GM12878 (cell line): ENCODE measurements around the gene ARAF. TPM values are rescaled to one million over a fixed set of nuclear protein-coding genes. Genes with fewer than 3 reads are reported as not detected.

Source experiments
- ATAC-seq: fragments of 200-7000 bp; cut with Tn5 transposase; 3 replicates; pipeline ENCODE4 v1.9.1; 2020; ENCODE audit warnings: mild to moderate bottlenecking, moderate library complexity
- BruUV-seq: library from RNA; stranded (reverse); fragments of 400-500 nt; replicated peaks from 2 replicates; lab custom pipeline; 2021; lab: Mats Ljungman, UMichigan
- CTCF ChIA-PET: fragments of 300-600 bp; sonication (Branson Sonifier 250); formaldehyde crosslinking; extraction: SDS; loops from one replicate; lab custom pipeline; 2021; ENCODE audit warnings: inconsistent platforms; lab: Yijun Ruan, JAX
- POLR2A ChIA-PET: fragments of 350-600 bp; formaldehyde crosslinking; extraction: SDS; loops from one replicate; lab custom pipeline; 2021; ENCODE audit warnings: inconsistent platforms; lab: Charles Lee
- RAD21 ChIA-PET: fragments of 300-600 bp; sonication (Branson Sonifier 250); formaldehyde crosslinking; loops from one replicate; lab custom pipeline; 2023; ENCODE audit warnings: antibody characterized with exemption; ENCODE audit not compliant: unreplicated experiment; lab: Charles Lee
- SMC1A ChIA-PET: fragments of 300-600 bp; sonication (Branson Sonifier 250); formaldehyde crosslinking; loops from one replicate; lab custom pipeline; 2023; ENCODE audit not compliant: unreplicated experiment, uncharacterized antibody; lab: Charles Lee
- DNase-seq: peaks from one replicate; pipeline ENCODE4 v3.0.0-alpha.2; 2011; ENCODE audit warnings: low read depth, low spot score
- FAIRE-seq: peaks from 3 replicates; lab custom pipeline; 2011; peaks lifted over from hg19 to GRCh38; lab: Jason Lieb, UNC
- H2AFZ ChIP-seq: 2 replicates; pipeline ENCODE4 v1.6.0; 2011; ENCODE audit warnings: low read depth, low read length, control low read depth; ENCODE audit not compliant: control insufficient read depth
- H3K27ac ChIP-seq: 2 replicates; pipeline ENCODE4 v1.5.1; 2011; ENCODE audit warnings: control low read depth; ENCODE audit not compliant: control insufficient read depth, insufficient read depth
- H3K27me3 ChIP-seq, 2 experiments: replicated peaks in 1 of 2; 2 replicates each; pipeline versions ENCODE4 v1.6.0 to v1.6.1; 2011; ENCODE audit warnings: low read length in 1 of 2; ENCODE audit not compliant: control insufficient read depth in 2 of 2, insufficient read depth in 2 of 2
- H3K36me3 ChIP-seq, 2 experiments: 2 replicates each; pipeline ENCODE4 v1.5.1; 2011; ENCODE audit warnings: low read length in 1 of 2; ENCODE audit not compliant: control insufficient read depth in 2 of 2, insufficient read depth in 2 of 2
- H3K4me1 ChIP-seq: 2 replicates; pipeline ENCODE4 v1.6.1; 2011; ENCODE audit warnings: mild to moderate bottlenecking, low read length, moderate library complexity, mixed read lengths; ENCODE audit not compliant: control insufficient read depth, insufficient read depth
- H3K4me2 ChIP-seq: 2 replicates; pipeline ENCODE4 v1.6.0; 2011; ENCODE audit warnings: control low read depth; ENCODE audit not compliant: control insufficient read depth, insufficient read depth
- H3K4me3 ChIP-seq: fragments of 200-600 bp; sonication (generic); 2 replicates; pipeline ENCODE4 v1.5.1; 2016
- H3K79me2 ChIP-seq: 2 replicates; pipeline ENCODE4 v1.6.0; 2011; ENCODE audit warnings: low read length; ENCODE audit not compliant: control insufficient read depth, insufficient read depth
- H3K9ac ChIP-seq: 2 replicates; pipeline ENCODE4 v1.8.0; 2011; ENCODE audit warnings: low read length, control low read depth, mixed read lengths; ENCODE audit not compliant: control insufficient read depth, insufficient read depth
- H3K9me3 ChIP-seq: replicated peaks from 3 replicates; pipeline ENCODE4 v1.5.1; 2011; ENCODE audit warnings: mild to moderate bottlenecking, low read length; ENCODE audit not compliant: control insufficient read depth, insufficient read depth
- H4K20me1 ChIP-seq: 2 replicates; pipeline ENCODE4 v1.6.0; 2011; ENCODE audit not compliant: control insufficient read depth, insufficient read depth
- BCL11A ChIP-seq: IDR thresholded peaks from 2 replicates; pipeline ENCODE4 v1.6.1; 2011; ENCODE audit warnings: low read depth, low read length
- CEBPB ChIP-seq, 2 experiments: fragments of 150-350 bp in 1 of 2; IDR thresholded peaks; 2 replicates each; pipeline ENCODE4 v1.6.1; 2012 to 2014; ENCODE audit warnings: low read depth in 2 of 2, low read length in 2 of 2, borderline replicate concordance in 1 of 2, inconsistent platforms in 1 of 2
- CREB1 ChIP-seq: IDR thresholded peaks from 2 replicates; pipeline ENCODE4 v1.6.1; 2012; ENCODE audit warnings: low read depth, mild to moderate bottlenecking, inconsistent platforms
- HDAC2 ChIP-seq: fragments of 200-600 bp; sonication (generic); IDR thresholded peaks from 2 replicates; pipeline ENCODE4 v1.6.1; 2017
- JUNB ChIP-seq: IDR thresholded peaks from 2 replicates; pipeline ENCODE4 v1.6.1; 2016; ENCODE audit warnings: antibody characterized with exemption, mild to moderate bottlenecking
- MXI1 ChIP-seq: fragments of 150-350 bp; IDR thresholded peaks from 2 replicates; pipeline ENCODE4 v1.6.1; 2011; ENCODE audit warnings: low read depth, mild to moderate bottlenecking, inconsistent platforms, low read length, improper control_type of control experiment
- PRDM15 ChIP-seq: fragments of 450-650 bp; formaldehyde crosslinking; IDR thresholded peaks from 2 replicates; pipeline ENCODE4 v1.4.0; 2020; ENCODE audit warnings: mild to moderate bottlenecking, moderate library complexity
- SPI1 ChIP-seq: IDR thresholded peaks from 2 replicates; pipeline ENCODE4 v1.6.1; 2011; ENCODE audit warnings: low read depth, mild to moderate bottlenecking, low read length, moderate library complexity, borderline replicate concordance; ENCODE audit not compliant: insufficient read depth
- STAT3 ChIP-seq: IDR thresholded peaks from 2 replicates; pipeline ENCODE4 v1.6.1; 2011; ENCODE audit warnings: low read depth, low read length, improper control_type of control experiment
- ZNF687 ChIP-seq: fragments of 450-650 bp; IDR thresholded peaks from 2 replicates; pipeline ENCODE4 v1.6.1; 2017; ENCODE audit warnings: mild to moderate bottlenecking, moderate library complexity
- WGBS: methylation state at CpG from one replicate; pipeline ENCODE4 v1.1.6; 2016; ENCODE audit warnings: low lambda C conversion rate; ENCODE audit not compliant: insufficient replicate concordance, insufficient coverage; ENCODE audit errors: missing lambda C conversion rate; 5-methylcytosine and 5-hydroxymethylcytosine counted together
- in situ Hi-C: fragments of 300-500 bp; cut with MboI; formaldehyde crosslinking; loops from 9 replicates; pipeline ENCODE4 v1.14.3; 2018; ENCODE audit warnings: mixed read lengths
- intact Hi-C: fragments of 100-400 bp; cut with micrococcal nuclease; formaldehyde crosslinking; loops from one replicate; pipeline ENCODE4 v1.14.2; 2022; ENCODE audit not compliant: unreplicated experiment
- polyA plus RNA-seq, 11 experiments: library from polyadenylated mRNA; depleted of rRNA in 4 of 11; unstranded in 6 of 11; stranded (reverse) in 5 of 11; fragments of >200 nt; fragmentation: Nextera tagmentation in 4 of 11; fragmentation: Illumina TruSeq in 1 of 11; extraction: Ambion mirVana in 4 of 11; extraction: Trizol in 1 of 11; gene quantifications; 1 replicate in 1 of 11; 2 replicates in 10 of 11; pipeline versions ENCODE4 v1.2.1 to v1.2.3, GENCODE V29; 2011 to 2016; ENCODE audit warnings: inconsistent platforms in 2 of 11, missing spikeins in 2 of 11, low read depth in 1 of 11
- total RNA-seq, 4 experiments: library from RNA; depleted of rRNA in 3 of 4; stranded (reverse); fragments of >200 nt in 3 of 4; fragmentation: Illumina TruSeq in 1 of 4; extraction: Trizol in 1 of 4; gene quantifications; 2 replicates each; pipeline versions ENCODE4 v1.2.1 to v1.2.3, GENCODE V29; 2013 to 2021
- TF ChIP-seq, protein P1 (sequence below): fragments of 150-350 bp; IDR thresholded peaks from 2 replicates; pipeline ENCODE4 v1.6.1; 2016; ENCODE audit warnings: low read depth, low read length

ARAF gene
- total and polyA plus RNA-seq, 10 of the 15 experiments (the other 5 are each of a cell fraction or from before 2014, with no cell fraction given): 5.0 to 79.2 (median 39.1) TPM

GRCh38 chrX:47578692-47579091, 17.7 kb downstream of the ARAF start (continued):
- no peak for TF ChIP-seq PRDM15
- no peak for TF ChIP-seq STAT3

DNA sequence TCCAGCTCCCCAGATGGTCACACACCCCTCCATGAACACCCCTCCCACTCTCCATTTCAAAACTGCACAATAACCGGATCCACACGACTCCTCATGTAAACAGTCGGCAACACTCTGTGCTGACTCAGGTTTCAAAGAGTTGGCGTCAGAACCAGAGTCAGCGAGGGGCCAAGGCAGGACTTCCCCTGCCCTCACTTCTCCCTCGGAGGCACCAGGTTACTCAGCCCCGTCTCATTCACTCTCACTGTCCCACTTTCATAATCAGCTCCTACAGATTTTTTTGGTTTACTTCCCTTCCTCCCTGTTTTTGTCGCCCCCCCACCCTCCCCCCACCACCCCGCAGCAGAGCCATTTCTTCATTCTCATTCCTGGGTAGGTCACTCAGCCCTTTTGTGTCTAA, 18.5 kb downstream of the ARAF start:
- Histone ChIP-seq H4K20me1 (no peaks in the 10 kb centered on the region), H3K9me3 (no peaks in the 10 kb centered on the region; the same call in 2 of the 3 replicates), H3K79me2 (no peaks in the 10 kb centered on the region; the same call in 1 of the 2 replicates), H2AFZ (no peak overlapping the region), H3K27ac (no peak overlapping the region), H3K4me1 (peaks cover 8% of the 10 kb centered on the region), H3K36me3 (no peaks in the 10 kb centered on the region), H3K4me2 (no peak overlapping the region), H3K4me3 (no peak overlapping the region), H3K27me3 (no peaks in the 10 kb centered on the region), H3K9ac (no peak overlapping the region)
- FAIRE-seq (peak; percentile 75), ATAC-seq (peak; percentile 66), DNase-seq (no peak)
- ChIA-PET POLR2A (interaction anchor here (0.5 to 1.3 kb wide), 4 partner anchors 15 to 1356 kb away, joined by 3 to 4 read pairs (median 3); no protein-coding TSS in a partner anchor), CTCF (interaction anchor here (1.1 to 1.8 kb wide), 3 partner anchors 11 to 49 kb away, joined by 3 to 7 read pairs (median 4); no protein-coding TSS in a partner anchor), RAD21 (interaction anchor here (0.6 to 1.2 kb wide), 4 partner anchors 13 to 705 kb away, joined by 3 to 4 read pairs (median 4); partner anchors contain the start of gene ELK1), SMC1A (interaction anchor here (1.0 kb wide), 1 partner anchor 49 kb away, joined by 4 read pairs; no protein-coding TSS in a partner anchor)
- BruUV-seq: no TSS peak
- 0% methylated on average over 8 of the region's 9 CpGs for WGBS
- intact Hi-C loops (no loop called here), in situ Hi-C loops (no loop called here)
- TF ChIP-seq SPI1: peak; percentile 38; the same call in 1 of the 2 replicates
- TF ChIP-seq, protein P1, sequence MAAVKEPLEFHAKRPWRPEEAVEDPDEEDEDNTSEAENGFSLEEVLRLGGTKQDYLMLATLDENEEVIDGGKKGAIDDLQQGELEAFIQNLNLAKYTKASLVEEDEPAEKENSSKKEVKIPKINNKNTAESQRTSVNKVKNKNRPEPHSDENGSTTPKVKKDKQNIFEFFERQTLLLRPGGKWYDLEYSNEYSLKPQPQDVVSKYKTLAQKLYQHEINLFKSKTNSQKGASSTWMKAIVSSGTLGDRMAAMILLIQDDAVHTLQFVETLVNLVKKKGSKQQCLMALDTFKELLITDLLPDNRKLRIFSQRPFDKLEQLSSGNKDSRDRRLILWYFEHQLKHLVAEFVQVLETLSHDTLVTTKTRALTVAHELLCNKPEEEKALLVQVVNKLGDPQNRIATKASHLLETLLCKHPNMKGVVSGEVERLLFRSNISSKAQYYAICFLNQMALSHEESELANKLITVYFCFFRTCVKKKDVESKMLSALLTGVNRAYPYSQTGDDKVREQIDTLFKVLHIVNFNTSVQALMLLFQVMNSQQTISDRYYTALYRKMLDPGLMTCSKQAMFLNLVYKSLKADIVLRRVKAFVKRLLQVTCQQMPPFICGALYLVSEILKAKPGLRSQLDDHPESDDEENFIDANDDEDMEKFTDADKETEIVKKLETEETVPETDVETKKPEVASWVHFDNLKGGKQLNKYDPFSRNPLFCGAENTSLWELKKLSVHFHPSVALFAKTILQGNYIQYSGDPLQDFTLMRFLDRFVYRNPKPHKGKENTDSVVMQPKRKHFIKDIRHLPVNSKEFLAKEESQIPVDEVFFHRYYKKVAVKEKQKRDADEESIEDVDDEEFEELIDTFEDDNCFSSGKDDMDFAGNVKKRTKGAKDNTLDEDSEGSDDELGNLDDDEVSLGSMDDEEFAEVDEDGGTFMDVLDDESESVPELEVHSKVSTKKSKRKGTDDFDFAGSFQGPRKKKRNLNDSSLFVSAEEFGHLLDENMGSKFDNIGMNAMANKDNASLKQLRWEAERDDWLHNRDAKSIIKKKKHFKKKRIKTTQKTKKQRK: no peak
- TF ChIP-seq MXI1: no peak
- peak; percentile 23; the same call in 1 of the 2 replicates for TF ChIP-seq JUNB
- TF ChIP-seq HDAC2: no peak
- no peak for TF ChIP-seq CEBPB (IDR thresholded peaks at IDR 0.05; ENCODE audit: borderline replicate concordance in 1 of 2, low read depth in 2 of 2, low read length in 2 of 2)
- no peak for TF ChIP-seq ZNF687
- TF ChIP-seq CREB1: 0 out of 2 replicates have a peak, but pooled peaks have one; percentile 15
- no peak for TF ChIP-seq BCL11A
